ENCODE measurements around the gene KSR1.
A peak's percentile ranks its signal among the peaks of the same experiment; 100 is the strongest.

Gene KSR1

GRCh38 chr17:27603421-27603770 lies 147.1 kb downstream of the KSR1 start:
- H3K27ac ChIP-seq = no peak overlapping the region

DNA sequence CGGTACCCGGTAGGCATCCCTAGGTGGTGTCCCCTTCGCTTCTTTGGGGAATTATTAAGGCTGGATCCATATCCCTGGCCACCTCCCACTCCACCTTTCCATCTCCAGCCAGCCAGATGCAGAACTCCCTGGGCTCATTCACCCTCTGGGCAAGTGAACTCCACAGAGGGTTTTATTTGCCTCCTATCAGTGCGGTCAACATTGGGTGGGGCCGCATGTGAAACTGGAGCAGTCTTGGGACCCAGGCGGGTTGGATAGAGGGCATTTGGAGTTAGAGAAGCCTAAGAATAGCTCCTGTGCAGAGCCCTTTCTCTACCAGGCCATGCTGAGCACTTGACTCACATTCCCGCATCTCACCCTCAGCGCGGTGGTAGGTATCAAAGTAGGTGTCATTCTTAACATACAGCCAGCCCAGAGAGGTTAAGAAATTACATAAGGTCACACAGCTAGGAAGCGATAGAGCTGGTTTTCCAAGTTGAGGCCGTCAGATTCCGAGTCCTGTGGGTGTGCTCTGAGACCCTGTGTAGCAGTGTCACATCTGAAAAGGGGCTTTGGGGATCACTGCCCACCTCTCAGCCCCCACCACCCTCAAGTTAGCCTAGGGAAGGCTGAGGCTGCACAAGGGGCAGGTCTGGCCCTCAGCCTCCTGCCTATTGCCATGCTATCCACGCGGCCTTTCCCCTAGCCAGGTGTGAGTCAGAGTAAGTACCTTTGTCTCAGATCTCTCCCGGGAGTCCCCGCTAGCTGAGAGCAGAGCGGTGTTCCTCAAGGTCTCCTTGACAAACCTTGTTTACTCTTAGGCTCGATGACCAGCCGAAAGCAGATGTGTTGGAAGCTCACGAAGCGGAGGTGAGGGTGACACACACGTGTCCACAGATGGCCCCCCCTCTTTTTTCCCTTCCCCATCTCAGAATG lies 147.9 kb downstream of the KSR1 start:
- no peak overlapping the region for H3K27ac ChIP-seq
- TF ChIP-seq, protein P1, sequence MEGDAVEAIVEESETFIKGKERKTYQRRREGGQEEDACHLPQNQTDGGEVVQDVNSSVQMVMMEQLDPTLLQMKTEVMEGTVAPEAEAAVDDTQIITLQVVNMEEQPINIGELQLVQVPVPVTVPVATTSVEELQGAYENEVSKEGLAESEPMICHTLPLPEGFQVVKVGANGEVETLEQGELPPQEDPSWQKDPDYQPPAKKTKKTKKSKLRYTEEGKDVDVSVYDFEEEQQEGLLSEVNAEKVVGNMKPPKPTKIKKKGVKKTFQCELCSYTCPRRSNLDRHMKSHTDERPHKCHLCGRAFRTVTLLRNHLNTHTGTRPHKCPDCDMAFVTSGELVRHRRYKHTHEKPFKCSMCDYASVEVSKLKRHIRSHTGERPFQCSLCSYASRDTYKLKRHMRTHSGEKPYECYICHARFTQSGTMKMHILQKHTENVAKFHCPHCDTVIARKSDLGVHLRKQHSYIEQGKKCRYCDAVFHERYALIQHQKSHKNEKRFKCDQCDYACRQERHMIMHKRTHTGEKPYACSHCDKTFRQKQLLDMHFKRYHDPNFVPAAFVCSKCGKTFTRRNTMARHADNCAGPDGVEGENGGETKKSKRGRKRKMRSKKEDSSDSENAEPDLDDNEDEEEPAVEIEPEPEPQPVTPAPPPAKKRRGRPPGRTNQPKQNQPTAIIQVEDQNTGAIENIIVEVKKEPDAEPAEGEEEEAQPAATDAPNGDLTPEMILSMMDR (IDR thresholded peaks at IDR 0.05) = no peak
- no peak for TF ChIP-seq ZFX (IDR thresholded peaks at IDR 0.05; ENCODE audit: borderline replicate concordance)

More at GRCh38 chr17:27603421-27603770, 147.1 kb downstream of the KSR1 start:
- TF ChIP-seq, protein P1 (IDR thresholded peaks at IDR 0.05) = peak; percentile 67
- no peak for TF ChIP-seq ZFX (IDR thresholded peaks at IDR 0.05; ENCODE audit: borderline replicate concordance)

DNA sequence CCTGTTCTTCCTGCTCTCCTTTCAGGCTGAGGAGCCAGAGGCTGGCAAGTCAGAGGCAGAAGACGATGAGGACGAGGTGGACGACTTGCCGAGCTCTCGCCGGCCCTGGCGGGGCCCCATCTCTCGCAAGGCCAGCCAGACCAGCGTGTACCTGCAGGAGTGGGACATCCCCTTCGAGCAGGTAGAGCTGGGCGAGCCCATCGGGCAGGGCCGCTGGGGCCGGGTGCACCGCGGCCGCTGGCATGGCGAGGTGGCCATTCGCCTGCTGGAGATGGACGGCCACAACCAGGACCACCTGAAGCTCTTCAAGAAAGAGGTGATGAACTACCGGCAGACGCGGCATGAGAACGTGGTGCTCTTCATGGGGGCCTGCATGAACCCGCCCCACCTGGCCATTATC lies 149.2 kb downstream of the KSR1 start:
- H3K27ac ChIP-seq = no peak overlapping the region
- TF ChIP-seq, protein P1 (IDR thresholded peaks at IDR 0.05) = no peak
- no peak for TF ChIP-seq ZFX (IDR thresholded peaks at IDR 0.05; ENCODE audit: borderline replicate concordance)

DNA sequence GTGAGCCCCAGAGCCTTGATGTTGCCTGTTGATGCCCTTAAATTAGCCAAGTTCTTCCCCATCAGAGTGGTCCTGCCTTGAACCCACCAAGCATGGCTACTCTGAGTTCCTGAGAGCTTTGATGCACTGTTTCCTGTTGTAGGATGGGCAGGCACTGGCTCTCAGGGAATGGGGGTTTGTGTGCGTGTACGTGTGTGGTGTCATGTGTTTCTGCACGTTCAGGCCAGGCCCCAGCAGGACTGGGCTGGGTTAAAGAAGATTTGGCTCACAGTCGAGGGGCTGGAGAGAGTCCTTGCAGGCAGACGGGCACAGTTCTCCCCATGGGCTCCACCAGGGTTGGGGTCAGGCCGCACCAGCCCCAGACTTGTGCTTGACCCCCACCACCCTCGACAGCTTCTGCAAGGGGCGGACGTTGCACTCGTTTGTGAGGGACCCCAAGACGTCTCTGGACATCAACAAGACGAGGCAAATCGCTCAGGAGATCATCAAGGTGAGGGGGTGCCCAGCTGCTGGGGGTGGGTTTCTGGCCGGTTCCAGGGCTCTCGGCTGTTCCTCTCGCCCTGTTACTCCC lies 151.4 kb downstream of the KSR1 start:
- TF ChIP-seq, protein P1 (IDR thresholded peaks at IDR 0.05) = no peak
- no peak for TF ChIP-seq ZFX (IDR thresholded peaks at IDR 0.05; ENCODE audit: borderline replicate concordance)
- H3K27ac ChIP-seq = no peak overlapping the region

GRCh38 chr17:27608328-27609230 lies 152.3 kb downstream of the KSR1 start:
- no peak for TF ChIP-seq ZFX (IDR thresholded peaks at IDR 0.05; ENCODE audit: borderline replicate concordance)
- TF ChIP-seq, protein P1 (IDR thresholded peaks at IDR 0.05) = no peak
- H3K27ac ChIP-seq = no peak overlapping the region

- H3K27ac ChIP-seq = no peak overlapping the region
Measured at GRCh38 chr17:27609611-27610303, 153.5 kb downstream of the KSR1 start.

More at GRCh38 chr17:27609611-27610303, 153.5 kb downstream of the KSR1 start:
- no peak for TF ChIP-seq ZFX (IDR thresholded peaks at IDR 0.05; ENCODE audit: borderline replicate concordance)
- TF ChIP-seq, protein P1 (IDR thresholded peaks at IDR 0.05) = peak; percentile 72

Measured in 22Rv1 (cell line).